DMS153 treated with DMSO at 0.1 percent for 48 hours (cell line): ENCODE data around the gene NFIX.

Source experiments
- DNase-seq: peaks from one replicate; lab custom pipeline; 2025; ENCODE audit not compliant: unreplicated experiment; lab: John Stamatoyannopoulos, UW

The NFIX gene

GRCh38 chr19:13100841-13101589 is 105.7 kb downstream of the NFIX start:
- no peak for DNase-seq

- DNase-seq = no peak
Measured at GRCh38 chr19:13101590-13102415, 106.5 kb downstream of the NFIX start.

DNA sequence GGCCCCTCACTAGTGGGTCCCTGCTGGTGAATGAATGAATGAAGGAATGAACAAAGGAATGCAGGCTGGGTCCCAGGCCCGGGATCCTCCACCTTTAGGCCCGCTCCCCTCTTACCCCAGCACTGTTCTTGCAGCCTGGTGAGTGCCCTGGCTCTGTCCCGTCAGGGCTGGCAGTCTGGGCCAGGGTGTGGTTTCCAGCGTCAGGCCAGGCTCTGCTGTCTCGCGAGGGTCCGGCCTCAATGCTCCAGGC is 107.1 kb downstream of the NFIX start:
- no peak for DNase-seq

DNA sequence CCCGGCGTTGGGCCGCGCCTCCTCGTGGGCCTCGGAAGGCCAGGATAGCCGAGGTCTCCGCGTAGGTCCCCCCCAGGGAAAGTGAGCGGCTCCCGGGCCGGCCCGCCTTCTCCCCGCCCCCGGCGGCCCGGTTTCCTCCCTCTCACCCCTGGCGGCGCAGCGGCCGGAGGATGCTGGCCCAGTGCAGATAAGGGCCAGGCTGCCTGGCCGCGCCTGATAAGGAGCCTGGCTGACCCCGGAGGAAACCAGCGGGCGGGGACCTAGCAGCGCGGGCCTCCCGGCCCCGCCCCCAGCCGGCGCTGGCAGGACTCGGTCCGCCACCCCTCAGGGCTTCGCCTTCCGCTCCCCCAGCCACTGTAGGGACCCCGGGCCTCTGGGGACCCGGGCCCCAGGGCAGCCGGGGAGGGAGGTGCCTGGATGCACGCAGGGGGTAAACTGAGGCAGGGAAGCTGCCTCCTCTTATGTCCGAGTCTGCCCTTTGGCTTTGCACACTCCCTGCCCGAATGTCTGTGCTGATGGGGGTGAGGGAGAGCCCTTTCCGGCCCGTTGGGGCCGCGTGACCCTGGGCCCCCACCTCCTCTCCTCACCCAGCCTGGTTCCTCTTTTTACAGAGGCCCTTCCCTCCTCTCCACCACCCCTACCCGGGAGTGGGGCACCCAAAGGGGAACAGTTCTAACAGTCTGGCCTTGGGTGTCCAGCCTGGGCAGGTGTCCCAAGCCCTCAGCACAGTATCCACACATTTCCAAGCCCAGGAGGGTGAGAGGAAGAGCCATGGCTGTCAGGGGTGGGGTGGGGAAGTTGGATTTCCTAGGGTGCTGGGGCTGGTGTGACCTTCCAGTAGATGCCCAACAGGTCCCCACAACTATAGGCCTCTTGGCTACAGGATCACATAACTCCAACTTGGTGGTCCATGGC is 107.6 kb downstream of the NFIX start, which contains the start of gene LYL1:
TSS of gene LYL1 (minus strand) at position 193 of the 915 bp plus-strand sequence. CDS start 1,687 bp downstream, outside the sequence.
- no peak for DNase-seq

- no peak for DNase-seq
Measured at GRCh38 chr19:13103581-13104359, 108.5 kb downstream of the NFIX start.

DNA sequence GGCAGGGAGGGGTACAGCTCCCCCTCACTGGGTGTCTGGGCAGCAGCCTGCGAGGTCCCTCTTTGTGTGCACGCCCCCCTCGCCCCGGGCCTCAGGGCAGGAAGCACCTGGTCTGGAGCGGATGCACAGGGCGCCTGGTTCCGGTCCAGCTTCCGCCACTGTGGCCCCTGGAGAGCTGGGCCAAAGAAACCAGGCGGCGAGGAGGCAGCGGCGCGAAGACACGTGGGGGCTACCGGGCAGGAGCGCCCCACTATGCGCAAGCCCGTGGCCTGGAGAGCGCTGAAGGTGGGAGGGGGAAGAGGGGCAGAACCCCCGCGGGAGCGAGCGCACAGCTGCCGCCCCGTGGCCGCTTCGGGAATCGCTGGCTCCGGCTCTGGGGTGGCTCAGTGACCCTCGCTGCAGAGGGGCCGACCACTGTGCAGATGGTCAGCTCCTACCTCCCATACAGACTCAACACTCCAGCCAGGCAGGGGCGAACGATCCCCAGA is 109.1 kb downstream of the NFIX start:
- no peak for DNase-seq

DNA sequence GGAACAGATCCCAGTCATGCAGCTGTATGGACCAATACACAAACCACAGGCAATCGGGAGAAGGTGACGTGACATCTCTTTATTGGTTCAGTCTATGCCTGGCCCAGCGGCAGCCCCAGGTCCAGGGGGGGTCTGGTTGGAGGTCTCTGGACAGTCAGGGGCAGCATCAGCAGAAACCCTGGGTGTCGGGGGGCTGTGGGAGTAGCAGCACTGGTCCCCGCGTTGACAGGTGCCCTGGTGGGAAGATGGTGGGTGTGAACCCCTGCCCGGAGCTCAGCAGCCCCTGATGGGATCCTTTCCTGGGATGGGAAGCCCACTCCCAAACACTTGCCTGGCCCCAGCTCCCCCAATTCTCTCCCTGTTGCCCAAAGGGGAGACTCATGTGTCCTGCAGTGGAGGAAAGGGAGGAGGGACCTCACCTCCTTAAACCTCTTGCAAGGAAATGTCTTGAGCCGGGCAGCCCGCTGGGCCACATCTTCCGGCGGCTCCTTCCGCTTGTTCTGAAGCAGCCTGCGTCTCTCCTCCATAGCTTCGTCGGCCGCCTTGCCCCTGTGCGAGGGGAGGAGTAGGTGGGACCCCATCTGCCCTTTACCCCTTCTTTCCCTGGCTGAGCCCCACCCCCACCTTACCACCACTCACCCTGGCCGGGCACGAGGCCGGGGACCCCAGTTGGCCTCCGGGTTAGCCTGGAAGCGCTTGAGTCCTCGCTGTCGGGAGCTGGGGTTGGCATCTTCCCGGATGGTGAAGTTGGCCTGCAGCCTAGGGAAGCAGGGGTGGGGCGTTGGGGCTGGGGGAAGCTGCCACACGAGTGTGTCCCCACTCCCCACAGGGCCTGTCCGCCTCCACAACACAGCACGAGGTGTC is 109.8 kb downstream of the NFIX start:
- no peak for DNase-seq

- DNase-seq = no peak
Measured at GRCh38 chr19:13109361-13110098, 114.3 kb downstream of the NFIX start.

GRCh38 chr19:13110099-13110610 is 114.9 kb downstream of the NFIX start:
- no peak for DNase-seq

DNA sequence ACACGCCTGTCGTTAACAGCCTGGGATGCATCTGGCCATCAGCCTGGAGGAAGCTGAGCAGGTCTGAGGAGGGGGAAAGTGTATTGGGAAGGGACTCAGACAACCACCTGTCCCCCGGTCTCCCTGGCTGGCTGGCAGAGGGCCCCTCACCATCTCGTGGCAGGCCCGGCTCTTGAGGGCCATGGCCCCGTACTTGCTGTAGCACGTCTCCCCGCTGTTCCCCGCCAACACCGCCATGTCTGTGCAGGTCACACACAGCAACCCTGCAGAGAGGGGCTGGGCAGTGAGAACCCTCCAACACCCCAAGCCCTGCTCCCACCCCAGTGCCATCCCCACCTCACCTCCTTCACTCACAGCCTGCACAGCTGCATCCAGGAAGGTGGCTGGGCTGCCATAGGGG is 117.3 kb downstream of the NFIX start:
- DNase-seq = no peak

DNA sequence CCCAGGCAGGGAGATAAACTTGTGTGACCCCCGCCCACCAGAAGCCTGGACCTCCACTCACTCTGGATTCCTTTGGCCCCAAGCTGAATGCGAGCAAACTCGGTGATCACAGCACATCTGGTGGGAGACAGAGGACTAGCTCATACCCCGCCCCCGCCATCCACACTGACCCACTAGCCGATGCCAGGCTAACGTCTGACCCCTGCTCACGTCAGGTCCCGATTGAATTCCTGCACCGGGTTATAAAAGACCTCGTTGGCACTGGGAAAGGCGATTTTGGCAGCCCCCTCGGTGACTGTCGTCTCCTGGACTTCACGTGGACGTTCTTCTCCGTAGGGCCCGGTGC is 120.6 kb downstream of the NFIX start:
- no peak for DNase-seq

DNA sequence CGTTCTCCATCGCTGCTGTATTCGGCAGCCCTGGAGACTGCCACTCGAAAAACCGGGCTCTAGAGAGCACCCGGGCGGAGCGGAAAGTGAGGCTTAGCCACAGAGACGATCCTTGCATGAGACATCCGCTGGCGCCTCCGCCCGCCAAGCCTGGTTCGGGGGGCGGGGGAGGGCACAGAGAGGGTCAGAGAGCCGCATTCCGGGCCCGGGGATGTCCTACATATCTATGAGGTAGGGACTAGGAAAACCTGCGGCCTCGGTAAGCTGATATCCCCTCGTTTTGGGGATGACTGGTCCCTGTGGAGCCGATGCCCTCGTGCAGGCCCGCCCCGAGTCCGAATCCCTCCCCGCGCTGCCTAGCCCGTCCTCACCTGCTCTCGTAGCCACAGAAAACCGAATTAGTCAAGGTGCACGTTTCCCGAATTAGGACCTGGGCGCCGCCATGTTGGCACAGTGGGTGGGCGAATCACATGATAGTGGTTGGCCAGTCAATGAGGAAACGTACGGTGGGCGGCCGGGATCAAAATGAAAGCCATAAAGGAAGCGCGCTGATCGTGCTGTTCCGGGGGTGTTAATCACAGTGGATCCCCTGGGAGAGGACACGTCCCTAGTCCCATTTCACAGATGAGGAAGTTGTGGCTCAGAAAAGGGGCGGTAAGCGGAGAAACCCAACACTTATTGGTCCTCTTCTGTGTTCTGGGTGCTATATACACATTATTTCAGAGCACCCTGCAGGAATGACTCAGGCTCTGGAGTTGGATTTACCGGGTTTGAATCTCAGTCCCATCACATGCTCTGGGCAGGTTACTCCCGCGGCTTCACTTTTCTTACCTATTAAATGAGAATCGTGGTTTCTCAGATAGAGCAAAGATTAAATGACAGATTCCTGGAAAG is 121.3 kb downstream of the NFIX start, which contains the start of gene TRMT1:
TSS of gene TRMT1 (minus strand) at position 459 of the 894 bp plus-strand sequence. CDS start at position 118, 341 bp downstream.
- DNase-seq = peak; percentile 76

GRCh38 chr19:13117176-13117771 is 122.0 kb downstream of the NFIX start:
- DNase-seq = no peak

DNA sequence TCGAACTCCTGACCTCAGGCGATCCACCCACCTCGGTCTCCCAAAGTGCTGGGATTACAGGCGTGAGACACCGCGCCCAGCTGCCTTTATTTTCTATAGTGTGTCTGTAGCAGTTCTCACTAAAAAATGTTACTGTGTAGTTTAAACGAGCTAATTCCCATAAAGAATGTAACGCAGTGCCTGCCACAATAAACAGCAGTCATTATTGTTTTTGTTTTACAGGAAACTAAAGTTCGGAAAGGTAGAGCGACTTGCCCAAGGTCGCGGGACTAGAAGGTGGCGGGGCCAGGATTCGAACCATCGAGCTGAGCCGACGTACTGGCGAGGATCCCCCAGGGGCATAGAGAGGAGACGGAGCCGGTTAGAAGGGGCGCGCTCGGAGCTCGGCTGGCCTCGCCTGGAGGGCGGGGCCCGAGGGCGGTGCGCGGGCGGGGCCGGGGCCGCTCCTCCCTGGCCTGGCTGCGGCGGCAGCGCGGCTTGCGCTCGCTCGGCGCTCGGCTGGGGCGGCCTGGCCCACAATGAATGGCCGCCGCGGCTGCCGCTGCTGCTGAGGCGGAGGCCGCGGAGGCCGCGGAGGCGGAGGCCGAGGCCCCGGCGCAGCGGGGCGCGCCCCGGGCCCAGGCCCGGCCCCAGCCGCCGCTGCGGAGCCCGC is 122.6 kb downstream of the NFIX start, which contains the start of gene NACC1:
TSS of gene NACC1 (plus strand) at position 493 of the 652 bp plus-strand sequence. CDS start 16,944 bp downstream, outside the sequence.
- DNase-seq = peak; percentile 92

- DNase-seq = no peak
Measured at GRCh38 chr19:13118424-13119193, 123.3 kb downstream of the NFIX start.

GRCh38 chr19:13119627-13120026 is 124.4 kb downstream of the NFIX start:
- no peak for DNase-seq
